GM18519 (cell line): ENCODE data around the gene WAC.
"Not testable (repeated sequence)": the region's sequence is repeated elsewhere in the genome, so short reads cannot be mapped to it uniquely, and the experiment has no call there.

Source experiments
- ATAC-seq: cut with Tn5 transposase; IDR thresholded peaks from one replicate; pipeline ENCODE4 v1.9.1; 2021; ENCODE audit warnings: mild to moderate bottlenecking, moderate library complexity; ENCODE audit not compliant: unreplicated experiment, low FRiP score

WAC gene

GRCh38 chr10:28560617-28561016 lies 27.7 kb downstream of the WAC start:
- no peak for ATAC-seq

GRCh38 chr10:28561531-28561930 lies 28.6 kb downstream of the WAC start:
- ATAC-seq: no peak

- ATAC-seq: no peak
These were observed 32.0 kb downstream of the WAC start for GRCh38 chr10:28564905-28565304.

- ATAC-seq: no peak
These were observed 33.6 kb downstream of the WAC start for GRCh38 chr10:28566458-28567015.

- no peak for ATAC-seq
These were observed 36.7 kb downstream of the WAC start for GRCh38 chr10:28569506-28570159.

GRCh38 chr10:28570598-28570997 lies 37.7 kb downstream of the WAC start:
- no peak for ATAC-seq

- no peak for ATAC-seq
These were observed 38.3 kb downstream of the WAC start for GRCh38 chr10:28571265-28571664.

GRCh38 chr10:28574214-28574613 lies 41.3 kb downstream of the WAC start:
- not testable (repeated sequence) for ATAC-seq

GRCh38 chr10:28575852-28576251 lies 42.9 kb downstream of the WAC start:
- no peak for ATAC-seq

- ATAC-seq: no peak
These were observed 44.6 kb downstream of the WAC start for GRCh38 chr10:28577506-28577905.

- no peak for ATAC-seq
These were observed 45.5 kb downstream of the WAC start for GRCh38 chr10:28578454-28578853.

- ATAC-seq: no peak
These were observed 47.9 kb downstream of the WAC start for GRCh38 chr10:28580825-28581224.

GRCh38 chr10:28581916-28582315 lies 49.0 kb downstream of the WAC start:
- ATAC-seq: no peak

GRCh38 chr10:28585076-28585475 lies 52.2 kb downstream of the WAC start:
- ATAC-seq: no peak

- no peak for ATAC-seq
These were observed 53.3 kb downstream of the WAC start for GRCh38 chr10:28586176-28586575.

- ATAC-seq: no peak
These were observed 54.5 kb downstream of the WAC start for GRCh38 chr10:28587270-28587969.

GRCh38 chr10:28587970-28588290 lies 55.0 kb downstream of the WAC start:
- ATAC-seq: no peak

- ATAC-seq: no peak
These were observed 60.0 kb downstream of the WAC start for GRCh38 chr10:28592953-28593352.

GRCh38 chr10:28593811-28594210 lies 60.9 kb downstream of the WAC start:
- no peak for ATAC-seq

- ATAC-seq: no peak
These were observed 61.5 kb downstream of the WAC start for GRCh38 chr10:28594406-28594805.

GRCh38 chr10:28595613-28596012 lies 62.7 kb downstream of the WAC start:
- ATAC-seq: no peak

- no peak for ATAC-seq
These were observed 67.1 kb downstream of the WAC start for GRCh38 chr10:28600056-28600455.
